GM13976 (cell line): ENCODE results near the gene H6PD.
"Not testable (repeated sequence)": the region's sequence is repeated elsewhere in the genome, so short reads cannot be mapped to it uniquely, and the experiment has no call there.

ENCODE experiments used
- DNase-seq: peaks from one replicate; pipeline ENCODE4 v3.0.0; 2012; ENCODE audit warnings: low spot score
- CTCF ChIP-seq: IDR thresholded peaks from 2 replicates; pipeline ENCODE4 v1.5.1; 2012; ENCODE audit warnings: borderline replicate concordance, mild to moderate bottlenecking; ENCODE audit not compliant: insufficient read depth; ENCODE audit errors: extremely low read depth, missing control alignments, control extremely low read depth
- in situ Hi-C: fragments of 300-500 bp; cut with MboI; formaldehyde crosslinking; loops from one replicate; pipeline ENCODE4 v1.12.0; 2022; ENCODE audit warnings: low sequenced_read_pairs, mixed read lengths, inconsistent platforms; ENCODE audit not compliant: unreplicated experiment

Gene H6PD

GRCh38 chr1:9298282-9298681, 63.7 kb downstream of the H6PD start:
- in situ Hi-C loops, result no loop called here
- TF ChIP-seq CTCF, result no peak
- no peak for DNase-seq

GRCh38 chr1:9299571-9300541, 65.3 kb downstream of the H6PD start:
- in situ Hi-C loops, DNase-seq: not testable (repeated sequence)

- in situ Hi-C loops, result no loop called here
- TF ChIP-seq CTCF, result no peak
- no peak for DNase-seq
Measured at GRCh38 chr1:9300573-9300972, 66.0 kb downstream of the H6PD start.

- no peak for DNase-seq
- in situ Hi-C loops, result no loop called here
- no peak for TF ChIP-seq CTCF
Measured at GRCh38 chr1:9302745-9303524, 68.4 kb downstream of the H6PD start.

- in situ Hi-C loops, result no loop called here
- TF ChIP-seq CTCF, result no peak
- DNase-seq, result no peak
Measured at GRCh38 chr1:9303916-9304315, 69.3 kb downstream of the H6PD start.

GRCh38 chr1:9305216-9305615, 70.6 kb downstream of the H6PD start:
- no peak for TF ChIP-seq CTCF
- in situ Hi-C loops, result no loop called here
- no peak for DNase-seq

- DNase-seq, result no peak
- no peak for TF ChIP-seq CTCF
- in situ Hi-C loops, result no loop called here
Measured at GRCh38 chr1:9306006-9306405, 71.4 kb downstream of the H6PD start.
